Measurements from ENCODE around the gene SETD7. TPM values are rescaled to one million over a fixed set of nuclear protein-coding genes. Genes with fewer than 3 reads are reported as not detected.

Gene SETD7
- total RNA-seq, 3 donors from 2014 or later = 10.2 to 68.4 (median 24.8) TPM

GRCh38 chr4:139484783-139485311, 71.2 kb downstream of the SETD7 start:
- TF ChIP-seq CTCF (IDR thresholded peaks at IDR 0.05) = no peak

GRCh38 chr4:139483000-139483399, 73.0 kb downstream of the SETD7 start:
- Histone ChIP-seq H3K36me3 (ENCODE audit: low read depth) (no peaks in the 10 kb centered on the region), H3K4me3 (no peak overlapping the region), H3K4me1 (ENCODE audit: low read depth) (no peaks in the 10 kb centered on the region), H3K9me3 (no peaks in the 10 kb centered on the region)
- intact Hi-C loops (cut with DNase I, micrococcal nuclease) = no loop called here
- ATAC-seq = no peak
- no peak for DNase-seq
- TF ChIP-seq CTCF (IDR thresholded peaks at IDR 0.05) = no peak

More at GRCh38 chr4:139484783-139485311, 71.2 kb downstream of the SETD7 start:
- no peaks in the 10 kb centered on the region for H3K36me3 ChIP-seq (ENCODE audit: low read depth)
- no peak for ATAC-seq
- intact Hi-C loops (cut with DNase I, micrococcal nuclease) = no loop called here
- H3K4me1 ChIP-seq (ENCODE audit: low read depth) = no peaks in the 10 kb centered on the region
- H3K4me3 ChIP-seq = no peak overlapping the region
- H3K9me3 ChIP-seq = no peaks in the 10 kb centered on the region
- DNase-seq = no peak

- TF ChIP-seq CTCF (IDR thresholded peaks at IDR 0.05) = no peak
- ATAC-seq (no peak), DNase-seq (no peak)
- H3K9me3 ChIP-seq = no peaks in the 10 kb centered on the region
- H3K36me3 ChIP-seq (ENCODE audit: low read depth) = no peaks in the 10 kb centered on the region
- H3K4me3 ChIP-seq = no peak overlapping the region
- intact Hi-C loops (cut with DNase I, micrococcal nuclease) = no loop called here
- no peaks in the 10 kb centered on the region for H3K4me1 ChIP-seq (ENCODE audit: low read depth)
These were observed 74.6 kb downstream of the SETD7 start for GRCh38 chr4:139481465-139481864.

GRCh38 chr4:139476363-139476762, 79.7 kb downstream of the SETD7 start:
- no peaks in the 10 kb centered on the region for H3K9me3 ChIP-seq
- no peak for TF ChIP-seq CTCF (IDR thresholded peaks at IDR 0.05)
- intact Hi-C loops (cut with DNase I, micrococcal nuclease) = no loop called here
- no peaks in the 10 kb centered on the region for H3K4me1 ChIP-seq (ENCODE audit: low read depth)
- no peak overlapping the region for H3K4me3 ChIP-seq
- DNase-seq (no peak), ATAC-seq (no peak)
- H3K36me3 ChIP-seq (ENCODE audit: low read depth) = no peaks in the 10 kb centered on the region

GRCh38 chr4:139472852-139473251, 83.2 kb downstream of the SETD7 start:
- no peaks in the 10 kb centered on the region for H3K36me3 ChIP-seq (ENCODE audit: low read depth)
- no peak overlapping the region for H3K4me3 ChIP-seq
- no peaks in the 10 kb centered on the region for H3K4me1 ChIP-seq (ENCODE audit: low read depth)
- no peak for TF ChIP-seq CTCF (IDR thresholded peaks at IDR 0.05)
- DNase-seq (no peak), ATAC-seq (no peak)
- H3K9me3 ChIP-seq = peaks cover 7% of the 10 kb centered on the region
- intact Hi-C loops (cut with DNase I, micrococcal nuclease) = no loop called here
